Skeletal muscle tissue (tissue), 4 donors: Measurements from ENCODE around the gene PDE4B. TPM values are rescaled to one million over a fixed set of nuclear protein-coding genes. Genes with fewer than 3 reads are reported as not detected.
A peak's percentile ranks its signal among the peaks of the same experiment; 100 is the strongest.

Source experiments
- H3K27ac ChIP-seq: one replicate; pipeline ENCODE4 v1.7.0; 2013; ENCODE audit warnings: mild to moderate bottlenecking, low read depth, low read length, inconsistent platforms
- H3K27me3 ChIP-seq, 3 donors: one replicate each; pipeline ENCODE4 v1.7.0; 2013; ENCODE audit warnings: low read length in 3 of 3; ENCODE audit not compliant: control insufficient read depth in 3 of 3, insufficient read depth in 3 of 3
- H3K36me3 ChIP-seq, 3 donors: one replicate each; pipeline ENCODE4 v1.7.0; 2013; ENCODE audit warnings: low read length in 3 of 3; ENCODE audit not compliant: control insufficient read depth in 3 of 3, insufficient read depth in 3 of 3
- H3K4me1 ChIP-seq, 3 donors: one replicate each; pipeline ENCODE4 v1.7.0; 2013; ENCODE audit warnings: low read length in 3 of 3, mild to moderate bottlenecking in 3 of 3; ENCODE audit not compliant: control insufficient read depth in 3 of 3, insufficient read depth in 3 of 3
- H3K4me3 ChIP-seq, 3 donors: one replicate each; pipeline ENCODE4 v1.7.0; 2013; ENCODE audit warnings: low read length in 3 of 3
- H3K9ac ChIP-seq, 3 donors: one replicate each; pipeline ENCODE4 v1.7.0; 2013; ENCODE audit warnings: low read length in 3 of 3, mild to moderate bottlenecking in 3 of 3, moderate library complexity in 2 of 3, low read depth in 1 of 3
- H3K9me3 ChIP-seq, 3 donors: one replicate each; pipeline ENCODE4 v1.7.0; 2013; ENCODE audit warnings: low read length in 3 of 3; ENCODE audit not compliant: control insufficient read depth in 3 of 3
- total RNA-seq: library from RNA; depleted of rRNA; stranded (reverse); fragments of >200 nt; gene quantifications from one replicate; pipeline ENCODE4 v1.2.3, GENCODE V29; 2014
- donor health status: Osteomylitis.

The PDE4B gene
- total RNA-seq, 1 donor from 2014 or later = 26.6 TPM

- H3K9me3 ChIP-seq = no peaks in the 10 kb centered on the region
- no peaks in the 10 kb centered on the region for H3K36me3 ChIP-seq
- H3K9ac ChIP-seq = peak overlapping the region in 1 of 3 donors; percentile 50
- H3K27ac ChIP-seq = peak overlapping the region; percentile 57
- H3K4me1 ChIP-seq = peaks cover 9 to 30% (median 10%) of the 10 kb centered on the region in 3 donors
- H3K27me3 ChIP-seq = no peaks in the 10 kb centered on the region
- peak overlapping the region in 1 of 3 donors; percentile 4 for H3K4me3 ChIP-seq
These were observed 516.5 kb downstream of the PDE4B start for GRCh38 chr1:66309006-66309741.

- H3K27ac ChIP-seq = peak overlapping the region; percentile 79
- no peaks in the 10 kb centered on the region for H3K9me3 ChIP-seq
- H3K9ac ChIP-seq = peak overlapping the region in 1 of 3 donors; percentile 61
- H3K4me3 ChIP-seq = no peak overlapping the region
- no peaks in the 10 kb centered on the region for H3K27me3 ChIP-seq
- no peaks in the 10 kb centered on the region for H3K36me3 ChIP-seq
- peaks cover 9 to 30% (median 10%) of the 10 kb centered on the region in 3 donors for H3K4me1 ChIP-seq
These were observed 518.4 kb downstream of the PDE4B start for GRCh38 chr1:66311092-66311491.

GRCh38 chr1:66311628-66312027 is 518.9 kb downstream of the PDE4B start:
- no peaks in the 10 kb centered on the region for H3K36me3 ChIP-seq
- H3K27ac ChIP-seq = peak overlapping the region; percentile 79
- H3K27me3 ChIP-seq = no peaks in the 10 kb centered on the region
- H3K4me1 ChIP-seq = peaks cover 9 to 30% (median 14%) of the 10 kb centered on the region in 3 donors
- H3K4me3 ChIP-seq = no peak overlapping the region
- H3K9me3 ChIP-seq = no peaks in the 10 kb centered on the region
- H3K9ac ChIP-seq = peak overlapping the region in 2 of 3 donors; percentile 17 to 61

GRCh38 chr1:66312271-66312990 is 519.7 kb downstream of the PDE4B start:
- Histone ChIP-seq H3K4me3 (no peak overlapping the region), H3K9ac (peak overlapping the region in 2 of 3 donors; percentile 17 to 41), H3K27me3 (no peaks in the 10 kb centered on the region), H3K9me3 (no peaks in the 10 kb centered on the region), H3K4me1 (peaks cover 12 to 30% (median 19%) of the 10 kb centered on the region in 3 donors), H3K27ac (peak overlapping the region; percentile 79), H3K36me3 (no peaks in the 10 kb centered on the region)

GRCh38 chr1:66313429-66313828 is 520.7 kb downstream of the PDE4B start:
- Histone ChIP-seq H3K27ac (no peak overlapping the region), H3K36me3 (no peaks in the 10 kb centered on the region), H3K27me3 (no peaks in the 10 kb centered on the region), H3K4me3 (no peak overlapping the region), H3K9me3 (no peaks in the 10 kb centered on the region), H3K4me1 (peaks cover 12 to 27% (median 19%) of the 10 kb centered on the region in 3 donors), H3K9ac (no peak overlapping the region)

GRCh38 chr1:66315671-66316070 is 523.0 kb downstream of the PDE4B start:
- no peak overlapping the region for H3K4me3 ChIP-seq
- no peaks in the 10 kb centered on the region for H3K9me3 ChIP-seq
- H3K9ac ChIP-seq = no peak overlapping the region
- no peaks in the 10 kb centered on the region for H3K27me3 ChIP-seq
- no peaks in the 10 kb centered on the region for H3K36me3 ChIP-seq
- no peak overlapping the region for H3K27ac ChIP-seq
- peaks cover 12 to 17% (median 14%) of the 10 kb centered on the region in 3 donors for H3K4me1 ChIP-seq

GRCh38 chr1:66316464-66317247 is 524.0 kb downstream of the PDE4B start:
- H3K27me3 ChIP-seq = no peaks in the 10 kb centered on the region

GRCh38 chr1:66317248-66317515 is 524.5 kb downstream of the PDE4B start:
- no peak overlapping the region for H3K9ac ChIP-seq
- H3K27me3 ChIP-seq = no peaks in the 10 kb centered on the region
- no peak overlapping the region for H3K4me3 ChIP-seq
- no peaks in the 10 kb centered on the region for H3K36me3 ChIP-seq
- peaks cover 5 to 10% (median 5%) of the 10 kb centered on the region in 3 donors for H3K4me1 ChIP-seq
- no peaks in the 10 kb centered on the region for H3K9me3 ChIP-seq
- peak overlapping the region; percentile 57 for H3K27ac ChIP-seq

More at GRCh38 chr1:66316464-66317247, 524.0 kb downstream of the PDE4B start:
- H3K36me3 ChIP-seq = no peaks in the 10 kb centered on the region
- H3K27ac ChIP-seq = peak overlapping the region; percentile 57
- no peak overlapping the region for H3K4me3 ChIP-seq
- H3K9me3 ChIP-seq = no peaks in the 10 kb centered on the region
- H3K9ac ChIP-seq = no peak overlapping the region
- peaks cover 6 to 13% (median 7%) of the 10 kb centered on the region in 3 donors for H3K4me1 ChIP-seq

GRCh38 chr1:66320231-66320630 is 527.5 kb downstream of the PDE4B start:
- Histone ChIP-seq H3K4me3 (no peak overlapping the region), H3K27me3 (no peaks in the 10 kb centered on the region), H3K27ac (no peak overlapping the region), H3K36me3 (no peaks in the 10 kb centered on the region), H3K9ac (no peak overlapping the region), H3K4me1 (peaks cover under 1 to 9% (median 3%) of the 10 kb centered on the region in 3 donors), H3K9me3 (no peaks in the 10 kb centered on the region)
